Gastrocnemius medialis (tissue), 4 donors: ENCODE data around the gene FBXO42. TPM values are rescaled to one million over a fixed set of nuclear protein-coding genes. Genes with fewer than 3 reads are reported as not detected.

Experiments
- ATAC-seq, 2 donors: fragments of 150-250 bp; one replicate each; pipeline ENCODE4 v1.9.1; 2016
- DNase-seq, 2 donors: peaks; one replicate each; pipeline ENCODE4 v3.0.0-alpha.2; 2019
- H3K27ac ChIP-seq, 4 donors: fragments of 200-600 bp; sonication (generic); 1 replicate in 1 of 4; 2 replicates in 3 of 4; pipeline ENCODE4 v1.5.1; 2016 to 2018; ENCODE audit warnings: mild to moderate bottlenecking in 2 of 4, moderate library complexity in 1 of 4
- H3K27me3 ChIP-seq, 3 donors: fragments of 200-600 bp; sonication (generic) in 2 of 3; 1 replicate in 1 of 3; 2 replicates in 2 of 3; pipeline versions ENCODE4 v1.5.1 to v1.6.0; 2016 to 2019; ENCODE audit warnings: mild to moderate bottlenecking in 1 of 3, moderate library complexity in 1 of 3
- H3K36me3 ChIP-seq, 2 donors: fragments of 200-600 bp; sonication (generic) in 1 of 2; one replicate each; pipeline ENCODE4 v1.5.1; 2017 to 2018
- H3K4me1 ChIP-seq, 2 donors: fragments of 200-600 bp; sonication (generic) in 1 of 2; one replicate each; pipeline ENCODE4 v1.5.1; 2016 to 2017; ENCODE audit warnings: mild to moderate bottlenecking in 2 of 2
- H3K4me3 ChIP-seq, 4 donors: fragments of 200-600 bp; sonication (generic) in 3 of 4; 1 replicate in 1 of 4; 2 replicates in 3 of 4; pipeline ENCODE4 v1.5.1; 2016 to 2019; ENCODE audit warnings: mild to moderate bottlenecking in 2 of 4
- H3K9me3 ChIP-seq, 3 donors: fragments of 200-600 bp; sonication (generic) in 2 of 3; 1 replicate in 1 of 3; 2 replicates in 2 of 3; pipeline ENCODE4 v1.5.1; 2016 to 2019
- CTCF ChIP-seq, 5 experiments: fragments of 450-650 bp in 3 of 5; fragments of 200-600 bp in 2 of 5; sonication (generic) in 2 of 5; IDR thresholded peaks in 4 of 5; conservative IDR thresholded peaks in 1 of 5; 1 replicate in 4 of 5; 2 replicates in 1 of 5; pipeline ENCODE4 v1.5.1; 2016 to 2019; ENCODE audit warnings: antibody characterized with exemption in 5 of 5, mild to moderate bottlenecking in 3 of 5, moderate library complexity in 3 of 5
- POLR2A ChIP-seq, 2 donors: fragments of 450-650 bp; IDR thresholded peaks; one replicate each; pipeline ENCODE4 v1.6.1; 2017; ENCODE audit warnings: antibody characterized with exemption in 2 of 2, mild to moderate bottlenecking in 2 of 2, moderate library complexity in 2 of 2
- in situ Hi-C, 4 donors: fragments of 200-750 bp; cut with MboI; loops; one replicate each; pipeline versions ENCODE4 v1.15.0 to v1.8.0; 2017; ENCODE audit warnings: low sequenced_read_pairs in 4 of 4
- intact Hi-C: fragments of 100-400 bp; cut with DNase I; formaldehyde crosslinking; loops from one replicate; pipeline ENCODE4 v1.15.1; 2023; ENCODE audit warnings: low total_unique reads
- total RNA-seq, 4 donors: library from RNA; depleted of rRNA; stranded (reverse); fragments of >200 nt; gene quantifications; one replicate each; pipeline versions ENCODE4 v1.1.0 to v1.2.3, GENCODE V29; 2016

The FBXO42 gene
- total RNA-seq, 4 donors from 2014 or later = 23.1 to 32.4 (median 27.2) TPM

- H3K4me3 ChIP-seq = no peak overlapping the region
- ATAC-seq (no peak), DNase-seq (no peak)
- no peak overlapping the region for H3K27ac ChIP-seq
- peaks cover 0 to 4% of the 10 kb centered on the region in 2 donors for H3K36me3 ChIP-seq
- no peak for TF ChIP-seq CTCF (IDR thresholded peaks at IDR 0.05 in 4 of 5, conservative IDR thresholded peaks at IDR 0.05 in 1 of 5)
- no peak for TF ChIP-seq POLR2A (IDR thresholded peaks at IDR 0.05)
- intact Hi-C loops = no loop called here
- peaks cover 0 to 9% of the 10 kb centered on the region in 2 donors for H3K4me1 ChIP-seq
- H3K9me3 ChIP-seq = no peaks in the 10 kb centered on the region
- in situ Hi-C loops = loop anchor here in 2 of 4 donors (10.0 to 25.0 kb wide), 2 partner anchors 124 to 132 kb away; partner anchors contain the start of genes FBXO42 (in 2 of the 2) and SZRD1 (in 1 of the 2)
- H3K27me3 ChIP-seq = peaks cover 17 to 29% (median 24%) of the 10 kb centered on the region in 3 donors
Observed at GRCh38 chr1:16230744-16231143, 121.5 kb downstream of the FBXO42 start.

GRCh38 chr1:16229976-16230740 is 122.1 kb downstream of the FBXO42 start:
- intact Hi-C loops = loop anchor here (1.0 kb wide), 1 partner anchor 13 kb away; no protein-coding TSS in a partner anchor
- DNase-seq = no peak
- no peak for TF ChIP-seq CTCF (IDR thresholded peaks at IDR 0.05 in 4 of 5, conservative IDR thresholded peaks at IDR 0.05 in 1 of 5)
- no peak for TF ChIP-seq POLR2A (IDR thresholded peaks at IDR 0.05)

GRCh38 chr1:16226490-16227179 is 125.6 kb downstream of the FBXO42 start:
- DNase-seq (no peak), ATAC-seq (peak in 1 of 2 donors; percentile 15)
- no peak for TF ChIP-seq CTCF (IDR thresholded peaks at IDR 0.05 in 4 of 5, conservative IDR thresholded peaks at IDR 0.05 in 1 of 5)
- peaks cover 0 to 8% of the 10 kb centered on the region in 2 donors for H3K4me1 ChIP-seq
- peaks cover 17 to 29% (median 24%) of the 10 kb centered on the region in 3 donors for H3K27me3 ChIP-seq
- no peak overlapping the region for H3K27ac ChIP-seq
- in situ Hi-C loops (loop anchor here in 1 of 4 donors (25.0 kb wide), 1 partner anchor 136 kb away; the partner anchor contains the start of genes FBXO42 and SZRD1), intact Hi-C loops (no loop called here)
- peak overlapping the region; percentile 27 to 31 (median 30) for H3K4me3 ChIP-seq
- no peaks in the 10 kb centered on the region for H3K9me3 ChIP-seq
- no peaks in the 10 kb centered on the region for H3K36me3 ChIP-seq

More at GRCh38 chr1:16229976-16230740, 122.1 kb downstream of the FBXO42 start:
- Histone ChIP-seq H3K36me3 (peaks cover 0 to 4% of the 10 kb centered on the region in 2 donors), H3K4me3 (no peak overlapping the region), H3K9me3 (no peaks in the 10 kb centered on the region), H3K27me3 (peaks cover 17 to 29% (median 24%) of the 10 kb centered on the region in 3 donors), H3K27ac (no peak overlapping the region), H3K4me1 (peaks cover 0 to 8% of the 10 kb centered on the region in 2 donors)
- ATAC-seq = no peak
- in situ Hi-C loops = loop anchor here in 2 of 4 donors (10.0 to 25.0 kb wide), 2 partner anchors 125 to 132 kb away; partner anchors contain the start of genes FBXO42 (in 2 of the 2) and SZRD1 (in 1 of the 2)

- Histone ChIP-seq H3K27ac (no peak overlapping the region), H3K9me3 (no peaks in the 10 kb centered on the region), H3K4me3 (no peak overlapping the region), H3K27me3 (peaks cover 17 to 29% (median 24%) of the 10 kb centered on the region in 3 donors), H3K4me1 (peaks cover 0 to 8% of the 10 kb centered on the region in 2 donors), H3K36me3 (no peaks in the 10 kb centered on the region)
- intact Hi-C loops = no loop called here
- no peak for DNase-seq
- ATAC-seq = no peak
- in situ Hi-C loops = loop anchor here in 1 of 4 donors (25.0 kb wide), 1 partner anchor 136 kb away; the partner anchor contains the start of genes FBXO42 and SZRD1
- TF ChIP-seq CTCF (IDR thresholded peaks at IDR 0.05 in 4 of 5, conservative IDR thresholded peaks at IDR 0.05 in 1 of 5) (no peak), POLR2A (IDR thresholded peaks at IDR 0.05) (no peak)
Observed at GRCh38 chr1:16226129-16226489, 126.2 kb downstream of the FBXO42 start.
